HG03558 (cell line): ENCODE data around the gene ACAP2.
"Not testable (repeated sequence)": the region's sequence is repeated elsewhere in the genome, so short reads cannot be mapped to it uniquely, and the experiment has no call there.

Experiments
- ATAC-seq: cut with Tn5 transposase; IDR thresholded peaks from one replicate; pipeline ENCODE4 v1.9.1; 2021; ENCODE audit warnings: moderate number of reproducible peaks; ENCODE audit not compliant: unreplicated experiment; ENCODE audit errors: extremely low read depth

ACAP2 gene

DNA sequence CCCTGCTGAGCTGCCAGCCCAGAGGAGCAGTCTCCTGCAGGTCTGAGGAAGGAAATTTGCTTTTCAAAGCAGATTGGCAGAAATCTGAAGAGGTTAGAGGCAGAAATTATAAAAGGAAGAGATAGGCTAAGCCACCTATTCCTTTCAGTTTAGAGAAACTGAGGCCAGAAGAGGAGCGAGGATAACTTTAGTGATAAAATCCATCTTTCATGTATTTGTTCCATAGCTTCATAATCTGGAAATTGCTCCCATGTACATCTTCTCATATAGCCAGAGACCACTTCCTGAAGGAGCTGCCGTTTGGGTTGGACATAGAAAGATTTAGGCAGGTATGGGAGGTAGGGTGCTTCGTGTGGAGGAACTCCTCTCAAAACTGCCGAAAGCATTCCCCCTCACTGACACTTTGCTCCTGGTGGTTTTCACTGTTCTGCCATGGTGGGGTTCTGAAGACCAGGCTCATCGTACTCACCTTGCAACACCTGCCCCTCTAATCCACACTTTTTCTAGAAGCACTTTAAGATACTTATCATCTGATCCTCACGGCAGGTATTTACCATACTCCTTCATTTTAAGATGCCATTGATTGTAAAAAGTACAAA is 670 bp upstream of the ACAP2 start:
- ATAC-seq, result no peak

GRCh38 chr3:195441992-195442572 is 738 bp downstream of the ACAP2 start:
- ATAC-seq, result no peak

- ATAC-seq, result no peak
These were observed 1.3 kb downstream of the ACAP2 start for GRCh38 chr3:195441476-195441991.

DNA sequence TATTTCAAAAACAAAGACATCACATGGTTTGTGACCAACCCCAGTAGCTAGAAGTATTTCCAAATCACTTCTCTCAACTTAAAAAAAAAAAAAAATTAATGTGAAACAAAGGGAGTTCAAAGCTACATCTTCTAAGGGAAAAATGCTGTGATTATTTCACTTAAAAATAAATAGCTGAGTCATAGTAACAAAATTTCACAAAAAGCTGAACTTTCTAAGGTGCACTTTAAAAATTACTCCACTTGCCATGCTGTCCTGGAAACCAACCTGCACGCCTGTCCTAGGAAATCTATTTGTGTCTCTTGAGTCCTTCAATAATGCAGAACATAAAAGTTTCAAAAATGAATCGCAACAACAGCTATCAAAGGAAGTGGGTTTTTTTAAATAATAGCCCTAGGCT is 1.8 kb downstream of the ACAP2 start:
- ATAC-seq, result no peak

DNA sequence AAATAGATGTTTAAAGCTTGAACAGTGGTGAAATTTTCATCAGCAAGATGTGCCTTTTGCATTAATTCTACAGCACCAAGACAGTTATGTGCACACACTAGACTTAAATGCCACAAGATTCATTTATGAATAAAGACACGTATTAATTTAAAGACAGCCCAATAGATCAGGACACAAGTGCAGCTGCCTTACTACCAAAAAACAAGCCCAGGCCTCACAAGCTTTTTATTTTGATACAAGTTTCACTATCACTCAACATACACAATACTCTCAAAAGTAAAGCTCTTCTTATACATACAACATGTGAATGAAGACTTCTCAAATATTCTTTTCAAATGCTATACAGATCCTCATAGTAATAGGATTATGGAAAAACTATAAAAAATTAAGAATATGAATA is 2.4 kb downstream of the ACAP2 start:
- ATAC-seq, result no peak

DNA sequence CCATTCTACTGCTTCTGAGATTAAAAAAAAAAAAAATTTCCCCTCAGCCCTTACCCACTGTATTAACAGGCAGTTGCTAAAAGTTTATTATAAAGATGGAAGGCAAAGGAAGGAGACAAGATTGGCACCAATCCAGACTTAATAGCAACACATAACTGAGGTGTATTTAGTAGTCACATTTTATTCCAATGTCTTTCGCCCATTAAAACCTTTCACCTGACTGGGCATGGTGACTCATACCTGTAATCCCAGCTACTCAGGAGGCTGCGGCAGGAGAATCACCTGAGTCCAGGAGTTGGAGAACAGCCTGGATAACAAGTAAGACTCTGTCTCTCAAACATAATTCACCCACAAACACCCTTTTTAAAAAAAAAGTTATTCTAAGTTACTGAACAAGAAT is 4.4 kb downstream of the ACAP2 start:
- no peak for ATAC-seq

DNA sequence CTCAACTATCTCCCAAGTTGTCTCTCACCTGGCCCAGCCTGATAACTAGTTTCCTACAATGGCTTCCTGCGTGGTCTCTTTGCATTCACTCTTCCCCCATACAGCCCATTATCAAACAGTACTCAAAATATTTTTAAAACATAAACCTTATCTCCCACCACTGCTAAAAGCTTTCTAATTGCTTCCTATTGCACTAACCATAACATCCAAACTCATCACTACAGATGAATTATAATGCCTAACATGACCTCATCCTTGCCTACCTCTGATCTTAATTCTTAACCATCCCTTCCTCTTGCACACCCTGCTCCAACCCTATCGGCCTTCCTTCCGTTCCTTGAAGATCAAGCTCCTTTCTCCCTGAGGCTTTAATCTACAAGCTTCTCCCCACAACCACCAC is 17.0 kb downstream of the ACAP2 start:
- no peak for ATAC-seq

GRCh38 chr3:195423818-195424217 is 19.0 kb downstream of the ACAP2 start:
- no peak for ATAC-seq

DNA sequence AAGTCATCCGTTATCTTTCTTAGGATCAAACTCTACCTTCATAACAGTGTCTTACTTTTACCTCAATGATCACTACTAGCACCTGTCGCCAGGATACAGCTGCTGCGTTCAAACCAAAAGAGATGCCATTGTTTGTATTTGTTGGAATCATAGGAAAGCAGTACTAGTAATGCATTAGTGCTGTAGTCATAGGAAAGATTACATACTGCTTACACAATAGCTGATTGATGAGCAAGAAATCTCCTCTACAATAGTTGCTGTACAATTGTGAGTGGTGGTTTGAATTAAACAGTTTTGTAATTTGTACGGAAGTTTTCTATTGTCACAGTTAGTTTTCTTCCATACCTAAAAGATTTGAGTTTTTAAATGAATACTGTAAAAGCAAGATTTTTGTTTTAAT is 21.4 kb downstream of the ACAP2 start:
- no peak for ATAC-seq

- no peak for ATAC-seq
These were observed 26.0 kb downstream of the ACAP2 start for GRCh38 chr3:195416795-195417194.

- ATAC-seq, result no peak
These were observed 31.0 kb downstream of the ACAP2 start for GRCh38 chr3:195411836-195412235.

DNA sequence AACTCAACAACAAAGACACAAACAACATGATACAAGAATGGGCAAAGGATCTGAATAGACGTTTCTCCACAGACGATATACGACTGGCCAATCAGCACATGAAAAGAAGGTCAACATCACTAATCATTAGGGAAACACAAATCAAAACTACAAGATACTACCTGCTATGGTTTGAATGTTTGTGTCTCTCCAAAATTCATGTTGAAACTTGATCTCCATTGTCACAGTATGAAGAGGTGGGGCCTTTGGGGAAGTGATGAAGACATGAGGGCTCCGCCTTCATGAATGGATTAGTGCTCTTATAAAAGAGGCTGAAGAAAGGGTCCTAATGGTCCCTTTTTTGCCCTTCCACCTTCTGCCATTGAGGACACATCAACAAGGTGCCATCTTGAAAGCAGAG is 32.3 kb downstream of the ACAP2 start:
- no peak for ATAC-seq

GRCh38 chr3:195407531-195408409 is 35.0 kb downstream of the ACAP2 start:
- ATAC-seq, result no peak

DNA sequence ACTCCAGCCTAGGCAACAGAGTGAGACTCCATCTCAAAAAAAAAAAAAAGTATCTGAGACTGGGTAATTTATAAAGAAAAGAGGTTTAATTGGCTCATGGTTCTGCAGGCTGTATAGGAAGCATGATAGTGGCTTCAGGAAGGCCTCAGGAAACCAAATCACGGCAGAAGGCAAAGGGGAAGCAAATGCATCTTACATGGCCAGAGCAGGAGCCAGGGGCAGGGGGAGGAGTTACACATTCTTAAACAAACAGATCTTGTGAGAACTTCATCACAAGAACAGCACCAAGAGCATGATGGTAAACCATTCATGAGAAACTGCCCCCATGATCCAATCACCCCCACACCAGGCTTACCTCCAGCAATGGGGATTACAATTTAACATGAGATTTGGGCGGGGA is 37.2 kb downstream of the ACAP2 start:
- no peak for ATAC-seq

DNA sequence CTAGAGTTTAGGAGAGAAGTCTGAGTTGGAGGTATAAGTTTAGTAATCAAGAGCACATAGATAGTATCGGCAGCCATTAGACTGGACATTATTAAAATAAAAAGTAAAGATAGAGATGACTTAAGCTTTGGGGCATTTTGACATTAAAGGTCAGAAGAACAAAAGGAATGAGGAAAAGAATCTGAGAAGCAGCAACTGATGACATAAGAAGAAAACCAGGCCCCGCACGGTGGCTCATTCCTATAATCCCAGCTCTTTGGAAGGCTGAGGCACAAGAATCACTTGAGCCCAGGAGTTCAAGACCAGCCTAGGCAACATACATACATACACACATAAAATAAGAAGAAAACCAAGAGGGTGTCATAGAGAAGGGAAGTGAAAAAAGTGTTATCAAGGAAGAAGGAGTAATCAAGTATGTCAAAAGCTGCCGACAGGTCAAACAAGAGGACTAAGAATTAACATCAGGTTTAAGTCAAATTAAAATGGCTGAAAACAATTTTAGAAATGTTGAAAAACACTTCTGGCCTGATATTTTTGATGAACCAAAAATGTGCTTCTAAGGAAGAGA is 38.9 kb downstream of the ACAP2 start:
- no peak for ATAC-seq

DNA sequence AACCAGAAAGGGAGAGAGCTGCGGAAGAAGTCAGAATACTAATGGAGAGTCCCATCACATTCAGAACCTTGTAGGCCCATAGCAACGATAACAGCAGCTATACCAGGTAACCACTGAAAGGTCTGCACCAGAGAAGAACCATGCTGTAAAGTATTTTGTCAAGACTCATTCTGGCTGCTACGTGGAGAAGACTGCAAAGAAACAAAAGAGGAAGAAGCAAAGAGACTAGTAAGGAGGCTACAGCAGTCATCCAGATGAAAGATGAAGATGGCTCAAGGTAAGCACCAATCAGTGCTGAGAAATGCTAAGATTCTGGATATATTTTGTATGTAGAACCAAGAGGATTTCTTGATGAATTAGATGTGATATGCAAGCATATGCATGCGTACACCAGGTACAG is 39.6 kb downstream of the ACAP2 start:
- no peak for ATAC-seq

- ATAC-seq, result no peak
These were observed 40.9 kb downstream of the ACAP2 start for GRCh38 chr3:195401943-195402342.

DNA sequence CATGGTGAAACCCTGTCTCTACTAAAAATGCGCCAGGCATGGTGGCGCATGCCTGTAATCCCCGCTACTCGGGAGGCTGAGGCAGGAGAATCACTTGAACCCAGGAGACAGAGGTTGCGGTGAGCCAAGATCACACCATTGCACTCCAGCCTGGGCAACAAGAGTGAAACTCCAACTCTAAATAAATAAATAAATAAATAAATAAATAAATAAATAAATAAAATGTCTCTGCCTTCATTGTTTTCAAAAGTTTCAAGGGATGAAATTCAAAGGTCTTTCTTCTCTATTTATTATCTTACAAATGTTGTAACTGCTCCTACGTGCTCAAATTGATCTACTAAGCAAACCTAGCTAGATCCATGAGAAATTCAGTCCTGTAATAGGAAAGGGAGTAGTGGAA is 44.4 kb downstream of the ACAP2 start:
- not testable (repeated sequence) for ATAC-seq

DNA sequence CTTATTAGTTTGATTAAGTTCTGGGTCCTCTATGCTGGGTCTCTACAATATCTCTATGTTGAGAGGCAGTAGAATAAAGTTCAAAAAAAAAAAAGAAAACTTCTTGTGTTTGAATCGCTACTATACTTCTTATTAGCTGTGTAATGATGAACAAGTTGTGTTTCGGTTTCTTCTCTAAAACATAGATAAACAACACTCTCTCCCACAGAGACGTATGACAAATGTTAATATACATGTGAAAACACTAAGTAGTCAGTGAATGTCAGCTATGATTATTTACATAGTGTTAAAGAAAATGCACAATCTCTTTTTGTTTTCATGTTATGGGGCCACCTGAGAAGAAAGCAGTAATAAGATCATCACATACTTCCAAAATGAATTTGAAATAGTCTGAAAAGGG is 45.3 kb downstream of the ACAP2 start:
- ATAC-seq, result no peak

DNA sequence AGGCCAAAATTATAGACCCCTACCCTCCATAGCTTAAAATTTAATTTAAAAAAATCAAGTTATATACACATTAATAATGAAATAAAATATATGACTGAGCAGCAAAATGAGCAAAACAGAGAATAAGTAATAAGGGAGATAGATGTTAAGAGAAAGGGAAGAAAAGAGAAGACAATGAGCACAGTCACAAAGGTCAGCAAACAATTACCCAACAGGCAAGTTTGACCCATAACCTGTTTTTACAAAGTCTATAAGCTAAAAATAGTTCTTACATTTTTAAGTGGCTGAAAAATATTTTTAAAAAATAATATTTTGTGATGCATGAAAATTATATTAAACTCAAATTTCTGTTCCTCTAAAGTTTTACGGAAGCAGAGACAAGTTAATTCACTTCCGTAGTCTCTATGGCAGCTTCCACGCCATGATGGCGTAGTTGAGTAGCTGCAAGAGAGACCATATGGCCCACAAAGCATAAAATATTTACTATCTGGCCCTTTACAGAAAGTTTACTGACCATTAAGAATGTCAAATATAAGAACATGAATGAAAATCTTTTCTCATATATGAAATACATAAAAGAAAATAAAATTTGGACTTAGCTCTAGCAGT is 47.5 kb downstream of the ACAP2 start:
- ATAC-seq, result no peak

DNA sequence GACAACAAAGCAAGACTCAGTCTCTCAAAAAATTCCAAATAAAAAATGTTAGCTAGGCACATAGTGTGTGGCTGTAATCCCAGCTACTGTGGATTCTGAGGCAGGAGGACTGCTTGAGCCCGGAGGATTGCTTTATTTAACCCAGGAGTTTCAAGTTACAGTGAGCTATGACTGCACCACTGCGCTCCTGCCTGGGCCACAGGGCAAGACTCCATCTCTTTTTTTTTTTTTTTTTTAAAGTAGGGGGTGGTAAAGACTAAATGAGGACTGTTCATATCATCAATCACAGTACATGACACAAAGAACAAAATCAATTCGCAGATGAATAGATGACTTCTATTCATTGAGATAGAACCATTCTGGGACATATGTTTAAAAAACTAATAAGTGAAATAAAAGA is 48.1 kb downstream of the ACAP2 start:
- no peak for ATAC-seq
